PC-3 (cell line): ENCODE data around the gene PYGO1.
"Not testable (repeated sequence)": the region's sequence is repeated elsewhere in the genome, so short reads cannot be mapped to it uniquely, and the experiment has no call there.

Source experiments
- EZH2 ChIP-seq: fragments of 300-600 bp; sonication (generic); IDR thresholded peaks from one replicate; pipeline ENCODE4 v1.6.1; 2017; ENCODE audit warnings: antibody characterized with exemption, mild to moderate bottlenecking, low read length; ENCODE audit not compliant: unreplicated experiment
- EZH2phosphoT487 ChIP-seq: fragments of 300-600 bp; sonication (generic); IDR thresholded peaks from 2 replicates; pipeline ENCODE4 v1.6.1; 2018; ENCODE audit warnings: mild to moderate bottlenecking, antibody characterized with exemption, low read length, borderline replicate concordance
- TF ChIP-seq, protein P1 (sequence below): fragments of 300-600 bp; sonication (generic); conservative IDR thresholded peaks from 2 replicates; pipeline ENCODE4 v1.5.1; 2017; ENCODE audit warnings: antibody characterized with exemption, low read depth, mild to moderate bottlenecking, low read length

DNA sequence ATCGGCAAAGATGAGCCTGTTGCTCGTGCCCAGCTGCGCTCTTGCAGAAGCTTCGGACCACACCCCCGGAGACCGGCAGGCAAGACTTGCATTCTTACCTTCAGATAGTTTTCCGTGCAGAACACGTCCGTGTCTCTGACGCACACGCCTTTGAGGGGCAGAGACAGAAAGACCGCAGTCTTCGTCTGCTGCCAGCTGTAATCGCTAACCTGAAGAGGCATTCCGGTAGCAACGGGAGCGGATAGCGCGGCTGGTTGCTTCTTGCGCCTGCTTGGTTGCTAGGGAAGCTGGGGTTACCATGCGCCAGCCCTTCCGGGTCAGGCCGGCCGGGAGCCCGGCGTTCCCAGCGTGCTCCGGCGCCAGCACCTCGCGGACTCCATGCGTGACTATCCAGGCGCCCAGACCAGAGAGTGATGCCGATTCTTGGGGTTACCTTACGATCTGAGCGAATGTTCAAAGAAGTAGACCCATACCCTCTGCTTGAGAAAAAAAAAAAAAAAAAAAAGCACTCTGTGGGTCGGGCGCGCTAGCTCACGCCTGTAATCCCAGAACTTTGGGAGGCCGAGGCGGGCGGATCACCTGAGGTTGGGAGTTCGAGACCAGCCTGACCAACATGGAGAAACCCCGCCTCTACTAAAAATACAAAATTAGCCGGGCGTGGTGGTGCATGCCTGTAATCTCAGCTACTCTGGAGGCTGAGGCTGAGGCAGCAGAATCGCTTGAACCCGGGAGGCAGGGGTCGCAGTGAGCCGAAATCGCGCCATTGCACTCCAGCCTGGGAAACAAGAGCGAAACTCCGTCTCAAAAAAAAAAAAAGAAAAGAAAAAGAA lies 89.8 kb downstream of the PYGO1 start:
- TF ChIP-seq, protein P1, sequence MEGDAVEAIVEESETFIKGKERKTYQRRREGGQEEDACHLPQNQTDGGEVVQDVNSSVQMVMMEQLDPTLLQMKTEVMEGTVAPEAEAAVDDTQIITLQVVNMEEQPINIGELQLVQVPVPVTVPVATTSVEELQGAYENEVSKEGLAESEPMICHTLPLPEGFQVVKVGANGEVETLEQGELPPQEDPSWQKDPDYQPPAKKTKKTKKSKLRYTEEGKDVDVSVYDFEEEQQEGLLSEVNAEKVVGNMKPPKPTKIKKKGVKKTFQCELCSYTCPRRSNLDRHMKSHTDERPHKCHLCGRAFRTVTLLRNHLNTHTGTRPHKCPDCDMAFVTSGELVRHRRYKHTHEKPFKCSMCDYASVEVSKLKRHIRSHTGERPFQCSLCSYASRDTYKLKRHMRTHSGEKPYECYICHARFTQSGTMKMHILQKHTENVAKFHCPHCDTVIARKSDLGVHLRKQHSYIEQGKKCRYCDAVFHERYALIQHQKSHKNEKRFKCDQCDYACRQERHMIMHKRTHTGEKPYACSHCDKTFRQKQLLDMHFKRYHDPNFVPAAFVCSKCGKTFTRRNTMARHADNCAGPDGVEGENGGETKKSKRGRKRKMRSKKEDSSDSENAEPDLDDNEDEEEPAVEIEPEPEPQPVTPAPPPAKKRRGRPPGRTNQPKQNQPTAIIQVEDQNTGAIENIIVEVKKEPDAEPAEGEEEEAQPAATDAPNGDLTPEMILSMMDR, result not testable (repeated sequence)
- not testable (repeated sequence) for TF ChIP-seq EZH2phosphoT487, EZH2
